ENCODE results near the gene CTXND1. TPM values are rescaled to one million over a fixed set of nuclear protein-coding genes. Genes with fewer than 3 reads are reported as not detected.
A peak's percentile ranks its signal among the peaks of the same experiment; 100 is the strongest.

Gene CTXND1
- total and polyA plus RNA-seq, 2 of the 13 experiments (the other 11 are each of a cell fraction or from before 2014, with no cell fraction given), result 1.2 to 2.1 TPM

- H3K4me3 ChIP-seq (replicated peaks in 1 of 3; ENCODE audit: insufficient read depth in 1 of 3, low read depth in 2 of 3, low read length in 3 of 3), result no peak overlapping the region
- H3K27ac ChIP-seq (ENCODE audit: extremely low read length, insufficient read depth, low read length), result no peak overlapping the region
- H2AFZ ChIP-seq (ENCODE audit: low read length), result no peak overlapping the region
- no peaks in the 10 kb centered on the region for H3K9me3 ChIP-seq (ENCODE audit: low read length)
- no peak overlapping the region for H3K4me2 ChIP-seq (ENCODE audit: low read depth, low read length)
- BruUV-seq (replicated peaks), result no TSS peak
- CTCF ChIA-PET (ENCODE audit: low intra/inter-chr PET ratio, low total read pairs), result no interaction called here
- H3K9ac ChIP-seq (ENCODE audit: insufficient read depth, low read depth, low read length), result no peak overlapping the region
- H3K27me3 ChIP-seq (ENCODE audit: control insufficient read depth in 1 of 2, insufficient read depth in 2 of 2, low read length in 2 of 2), result no peaks in the 10 kb centered on the region; a peak in 1 of 5 replicates
- peaks cover 26% of the 10 kb centered on the region for H3K4me1 ChIP-seq (ENCODE audit: insufficient read depth, low read length)
- FAIRE-seq (no peak), DNase-seq (ENCODE audit: low spot score) (no peak), ATAC-seq (no peak)
- H3K36me3 ChIP-seq (replicated peaks in 1 of 2; ENCODE audit: control insufficient read depth in 1 of 2, insufficient read depth in 2 of 2, low read length in 2 of 2), result peaks cover 7 to 50% of the 10 kb centered on the region in 2 experiments; a peak in 4 of 5 replicates
- 100% methylated on average over 3 of the region's 9 CpGs for whole genome bisulfite sequencing (ENCODE audit: low lambda C conversion rate)
- no peaks in the 10 kb centered on the region for H3K79me2 ChIP-seq (ENCODE audit: insufficient read depth, low read length)
- intact Hi-C loops (cut with micrococcal nuclease; ENCODE audit: unreplicated experiment) (no loop called here), in situ Hi-C loops (cut with HindIII; ENCODE audit: extremely low pct_ligation_motif_present, low pct_unique_long_range_greater_than_20kb) (no loop called here)
- no peaks in the 10 kb centered on the region for H4K20me1 ChIP-seq (ENCODE audit: insufficient read depth, low read length)
- POLR2A ChIA-PET, result no interaction called here
- TF ChIP-seq BCLAF1 (IDR thresholded peaks at IDR 0.05), result no peak
- TF ChIP-seq, protein P1, sequence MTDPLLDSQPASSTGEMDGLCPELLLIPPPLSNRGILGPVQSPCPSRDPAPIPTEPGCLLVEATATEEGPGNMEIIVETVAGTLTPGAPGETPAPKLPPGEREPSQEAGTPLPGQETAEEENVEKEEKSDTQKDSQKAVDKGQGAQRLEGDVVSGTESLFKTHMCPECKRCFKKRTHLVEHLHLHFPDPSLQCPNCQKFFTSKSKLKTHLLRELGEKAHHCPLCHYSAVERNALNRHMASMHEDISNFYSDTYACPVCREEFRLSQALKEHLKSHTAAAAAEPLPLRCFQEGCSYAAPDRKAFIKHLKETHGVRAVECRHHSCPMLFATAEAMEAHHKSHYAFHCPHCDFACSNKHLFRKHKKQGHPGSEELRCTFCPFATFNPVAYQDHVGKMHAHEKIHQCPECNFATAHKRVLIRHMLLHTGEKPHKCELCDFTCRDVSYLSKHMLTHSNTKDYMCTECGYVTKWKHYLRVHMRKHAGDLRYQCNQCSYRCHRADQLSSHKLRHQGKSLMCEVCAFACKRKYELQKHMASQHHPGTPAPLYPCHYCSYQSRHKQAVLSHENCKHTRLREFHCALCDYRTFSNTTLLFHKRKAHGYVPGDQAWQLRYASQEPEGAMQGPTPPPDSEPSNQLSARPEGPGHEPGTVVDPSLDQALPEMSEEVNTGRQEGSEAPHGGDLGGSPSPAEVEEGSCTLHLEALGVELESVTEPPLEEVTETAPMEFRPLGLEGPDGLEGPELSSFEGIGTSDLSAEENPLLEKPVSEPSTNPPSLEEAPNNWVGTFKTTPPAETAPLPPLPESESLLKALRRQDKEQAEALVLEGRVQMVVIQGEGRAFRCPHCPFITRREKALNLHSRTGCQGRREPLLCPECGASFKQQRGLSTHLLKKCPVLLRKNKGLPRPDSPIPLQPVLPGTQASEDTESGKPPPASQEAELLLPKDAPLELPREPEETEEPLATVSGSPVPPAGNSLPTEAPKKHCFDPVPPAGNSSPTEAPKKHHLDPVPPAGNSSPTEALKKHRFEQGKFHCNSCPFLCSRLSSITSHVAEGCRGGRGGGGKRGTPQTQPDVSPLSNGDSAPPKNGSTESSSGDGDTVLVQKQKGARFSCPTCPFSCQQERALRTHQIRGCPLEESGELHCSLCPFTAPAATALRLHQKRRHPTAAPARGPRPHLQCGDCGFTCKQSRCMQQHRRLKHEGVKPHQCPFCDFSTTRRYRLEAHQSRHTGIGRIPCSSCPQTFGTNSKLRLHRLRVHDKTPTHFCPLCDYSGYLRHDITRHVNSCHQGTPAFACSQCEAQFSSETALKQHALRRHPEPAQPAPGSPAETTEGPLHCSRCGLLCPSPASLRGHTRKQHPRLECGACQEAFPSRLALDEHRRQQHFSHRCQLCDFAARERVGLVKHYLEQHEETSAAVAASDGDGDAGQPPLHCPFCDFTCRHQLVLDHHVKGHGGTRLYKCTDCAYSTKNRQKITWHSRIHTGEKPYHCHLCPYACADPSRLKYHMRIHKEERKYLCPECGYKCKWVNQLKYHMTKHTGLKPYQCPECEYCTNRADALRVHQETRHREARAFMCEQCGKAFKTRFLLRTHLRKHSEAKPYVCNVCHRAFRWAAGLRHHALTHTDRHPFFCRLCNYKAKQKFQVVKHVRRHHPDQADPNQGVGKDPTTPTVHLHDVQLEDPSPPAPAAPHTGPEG (CRISPR knock-in tag; IDR thresholded peaks at IDR 0.05), result no peak
- TF ChIP-seq ZNF629 (CRISPR knock-in tag; conservative IDR thresholded peaks at IDR 0.05), result 0 out of 2 replicates have a peak, but pooled peaks have one; percentile 26
- TF ChIP-seq, protein P2, sequence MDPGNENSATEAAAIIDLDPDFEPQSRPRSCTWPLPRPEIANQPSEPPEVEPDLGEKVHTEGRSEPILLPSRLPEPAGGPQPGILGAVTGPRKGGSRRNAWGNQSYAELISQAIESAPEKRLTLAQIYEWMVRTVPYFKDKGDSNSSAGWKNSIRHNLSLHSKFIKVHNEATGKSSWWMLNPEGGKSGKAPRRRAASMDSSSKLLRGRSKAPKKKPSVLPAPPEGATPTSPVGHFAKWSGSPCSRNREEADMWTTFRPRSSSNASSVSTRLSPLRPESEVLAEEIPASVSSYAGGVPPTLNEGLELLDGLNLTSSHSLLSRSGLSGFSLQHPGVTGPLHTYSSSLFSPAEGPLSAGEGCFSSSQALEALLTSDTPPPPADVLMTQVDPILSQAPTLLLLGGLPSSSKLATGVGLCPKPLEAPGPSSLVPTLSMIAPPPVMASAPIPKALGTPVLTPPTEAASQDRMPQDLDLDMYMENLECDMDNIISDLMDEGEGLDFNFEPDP (CRISPR knock-in tag; conservative IDR thresholded peaks at IDR 0.05), result no peak
- no peak for TF ChIP-seq DNMT1 (CRISPR knock-in tag; IDR thresholded peaks at IDR 0.05)
- TF ChIP-seq FOXJ3 (CRISPR knock-in tag; IDR thresholded peaks at IDR 0.05; ENCODE audit: borderline replicate concordance), result no peak
- no peak for TF ChIP-seq ZNF101 (CRISPR knock-in tag; IDR thresholded peaks at IDR 0.05; ENCODE audit: borderline replicate concordance, low read depth)
- TF ChIP-seq, protein P3, sequence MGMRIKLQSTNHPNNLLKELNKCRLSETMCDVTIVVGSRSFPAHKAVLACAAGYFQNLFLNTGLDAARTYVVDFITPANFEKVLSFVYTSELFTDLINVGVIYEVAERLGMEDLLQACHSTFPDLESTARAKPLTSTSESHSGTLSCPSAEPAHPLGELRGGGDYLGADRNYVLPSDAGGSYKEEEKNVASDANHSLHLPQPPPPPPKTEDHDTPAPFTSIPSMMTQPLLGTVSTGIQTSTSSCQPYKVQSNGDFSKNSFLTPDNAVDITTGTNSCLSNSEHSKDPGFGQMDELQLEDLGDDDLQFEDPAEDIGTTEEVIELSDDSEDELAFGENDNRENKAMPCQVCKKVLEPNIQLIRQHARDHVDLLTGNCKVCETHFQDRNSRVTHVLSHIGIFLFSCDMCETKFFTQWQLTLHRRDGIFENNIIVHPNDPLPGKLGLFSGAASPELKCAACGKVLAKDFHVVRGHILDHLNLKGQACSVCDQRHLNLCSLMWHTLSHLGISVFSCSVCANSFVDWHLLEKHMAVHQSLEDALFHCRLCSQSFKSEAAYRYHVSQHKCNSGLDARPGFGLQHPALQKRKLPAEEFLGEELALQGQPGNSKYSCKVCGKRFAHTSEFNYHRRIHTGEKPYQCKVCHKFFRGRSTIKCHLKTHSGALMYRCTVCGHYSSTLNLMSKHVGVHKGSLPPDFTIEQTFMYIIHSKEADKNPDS (CRISPR knock-in tag; IDR thresholded peaks at IDR 0.05), result no peak
Observed at GRCh38 chr15:80175436-80175835, 76.6 kb downstream of the CTXND1 start.

All from HepG2 (cell line).